ENCODE data around the gene OXLD1.

DNA sequence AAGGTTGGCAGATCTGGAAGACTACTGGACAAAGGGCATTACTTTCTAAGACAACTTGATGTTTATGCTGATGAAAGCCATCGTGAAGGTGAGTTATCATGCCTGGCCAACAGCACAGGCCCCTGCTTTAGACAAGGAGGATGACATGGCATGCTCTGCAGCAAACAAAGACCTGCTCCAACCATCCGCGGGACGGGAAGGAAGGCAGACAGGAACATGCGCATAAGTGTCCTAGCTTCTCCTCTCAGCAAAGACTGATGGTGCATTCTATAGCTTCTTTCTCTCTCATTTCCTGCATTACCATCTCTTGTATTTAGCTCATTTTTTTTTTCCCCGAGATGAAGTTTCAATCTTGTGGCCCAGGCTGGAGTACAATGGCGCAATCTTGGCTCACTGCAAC is 34.9 kb downstream of the OXLD1 start:
- TF ChIP-seq POLR2A (IDR thresholded peaks at IDR 0.05; ENCODE audit: low read length) (no peak), GATA1 (IDR thresholded peaks at IDR 0.05; ENCODE audit: low read depth, low read length) (no peak)
